HG03565 (cell line): Measurements from ENCODE around the gene FKBP15.
"Not testable (repeated sequence)": the region's sequence is repeated elsewhere in the genome, so short reads cannot be mapped to it uniquely, and the experiment has no call there.

Experiments
- ATAC-seq: cut with Tn5 transposase; IDR thresholded peaks from one replicate; pipeline ENCODE4 v1.9.1; 2021; ENCODE audit warnings: mild to moderate bottlenecking, moderate library complexity; ENCODE audit not compliant: unreplicated experiment

FKBP15 gene

GRCh38 chr9:113237026-113237425 is 15.9 kb upstream of the FKBP15 start:
- ATAC-seq, result no peak

GRCh38 chr9:113235701-113236255 is 14.7 kb upstream of the FKBP15 start:
- not testable (repeated sequence) for ATAC-seq

GRCh38 chr9:113231701-113232100 is 10.6 kb upstream of the FKBP15 start:
- no peak for ATAC-seq

- ATAC-seq, result no peak
These were observed 7.1 kb upstream of the FKBP15 start for GRCh38 chr9:113228130-113228665.

GRCh38 chr9:113227436-113227835 is 6.4 kb upstream of the FKBP15 start:
- no peak for ATAC-seq

- ATAC-seq, result no peak
These were observed 2.9 kb upstream of the FKBP15 start for GRCh38 chr9:113223963-113224362.

GRCh38 chr9:113222482-113222841 is 1.4 kb upstream of the FKBP15 start:
- no peak for ATAC-seq

- no peak for ATAC-seq
These were observed 864 bp upstream of the FKBP15 start for GRCh38 chr9:113221800-113222481.

- no peak for ATAC-seq
These were observed 542 bp downstream of the FKBP15 start for GRCh38 chr9:113220467-113221002.

GRCh38 chr9:113219969-113220368 is 1.1 kb downstream of the FKBP15 start:
- peak; percentile 40 for ATAC-seq

GRCh38 chr9:113219186-113219936 is 1.7 kb downstream of the FKBP15 start:
- peak; percentile 36 for ATAC-seq

- no peak for ATAC-seq
These were observed 4.7 kb downstream of the FKBP15 start for GRCh38 chr9:113216406-113216805.

- no peak for ATAC-seq
These were observed 5.9 kb downstream of the FKBP15 start for GRCh38 chr9:113215132-113215531.

- no peak for ATAC-seq
These were observed 10.3 kb downstream of the FKBP15 start for GRCh38 chr9:113210815-113211214.

- ATAC-seq, result no peak
These were observed 15.2 kb downstream of the FKBP15 start for GRCh38 chr9:113205861-113206260.

GRCh38 chr9:113205432-113205831 is 15.6 kb downstream of the FKBP15 start:
- ATAC-seq, result no peak

GRCh38 chr9:113199683-113200329 is 21.3 kb downstream of the FKBP15 start:
- ATAC-seq, result no peak

- no peak for ATAC-seq
These were observed 28.6 kb downstream of the FKBP15 start for GRCh38 chr9:113192455-113192854.

GRCh38 chr9:113187929-113188595 is 33.0 kb downstream of the FKBP15 start:
- ATAC-seq, result no peak

- ATAC-seq, result no peak
These were observed 34.8 kb downstream of the FKBP15 start for GRCh38 chr9:113186137-113186755.
